GM19452 (cell line): ENCODE measurements around the gene QSOX2.

Source experiments
- ATAC-seq: cut with Tn5 transposase; IDR thresholded peaks from one replicate; pipeline ENCODE4 v1.9.1; 2021; ENCODE audit not compliant: unreplicated experiment

Gene QSOX2

DNA sequence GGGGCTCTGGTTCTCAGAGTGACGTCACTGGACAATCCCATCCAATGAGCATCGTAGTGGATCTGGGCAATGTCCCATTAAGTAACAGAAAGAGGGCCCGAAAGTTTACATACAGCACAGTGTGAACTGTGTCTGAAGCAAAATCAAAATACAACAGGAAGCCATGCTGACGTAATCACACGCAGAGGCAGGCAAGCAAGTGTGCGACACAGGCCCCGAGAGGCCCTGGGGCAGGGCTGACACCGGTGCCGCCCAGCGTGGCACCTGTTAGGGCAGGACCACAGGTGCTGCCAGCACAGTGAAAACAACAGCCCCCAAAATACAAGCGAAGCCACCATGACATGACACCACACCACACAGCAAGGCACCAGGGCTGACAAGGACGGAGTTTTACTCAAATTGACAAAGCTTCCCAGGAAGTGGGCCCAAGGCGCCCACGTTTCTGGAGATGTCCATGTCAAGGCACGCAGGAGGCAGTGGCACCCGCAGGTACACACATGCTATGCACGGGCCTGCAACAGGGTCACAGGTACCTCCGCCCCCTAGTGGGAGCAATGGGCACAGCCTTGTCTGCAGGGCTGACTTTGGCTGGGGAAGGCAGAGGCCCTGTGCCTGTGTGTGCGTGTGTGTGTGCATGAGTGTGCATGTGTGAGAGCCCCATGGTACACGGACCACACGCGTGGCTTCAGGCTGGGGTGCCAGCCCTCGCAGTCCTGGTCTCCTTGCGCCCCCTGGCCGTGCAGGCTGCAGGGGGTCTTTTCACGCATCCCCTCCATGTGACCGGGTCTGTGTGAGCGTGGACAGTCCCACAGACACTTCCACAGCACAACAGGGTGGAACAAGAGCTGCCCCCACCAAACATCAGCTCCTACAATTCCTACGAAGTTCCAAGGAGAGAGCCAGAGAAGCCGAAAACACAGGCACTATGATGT, 19.6 kb downstream of the QSOX2 start:
- peak; percentile 72 for ATAC-seq

- ATAC-seq = peak; percentile 47
These were observed 20.3 kb downstream of the QSOX2 start for GRCh38 chr9:136225366-136225747.

- no peak for ATAC-seq
These were observed 21.6 kb downstream of the QSOX2 start for GRCh38 chr9:136223871-136224640.

DNA sequence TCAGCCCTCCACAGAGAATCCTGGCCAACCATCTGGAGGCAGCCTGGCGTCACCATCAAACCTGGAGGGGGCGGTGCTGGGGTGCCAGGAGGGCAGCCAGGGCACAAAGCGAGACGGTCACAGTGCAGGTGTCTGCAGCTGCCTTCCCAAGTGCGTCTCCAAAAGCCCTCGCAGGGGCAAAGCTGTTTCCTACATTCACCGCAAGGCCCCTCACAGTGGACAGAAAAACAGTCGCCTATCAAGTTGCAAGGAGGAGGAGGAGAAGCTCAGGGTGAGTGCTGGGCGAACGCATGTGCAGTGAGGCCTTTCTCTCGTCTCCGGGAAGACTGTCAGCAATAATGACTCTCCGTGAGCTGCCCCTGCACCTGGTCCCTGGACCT, 22.7 kb downstream of the QSOX2 start:
- ATAC-seq = no peak

DNA sequence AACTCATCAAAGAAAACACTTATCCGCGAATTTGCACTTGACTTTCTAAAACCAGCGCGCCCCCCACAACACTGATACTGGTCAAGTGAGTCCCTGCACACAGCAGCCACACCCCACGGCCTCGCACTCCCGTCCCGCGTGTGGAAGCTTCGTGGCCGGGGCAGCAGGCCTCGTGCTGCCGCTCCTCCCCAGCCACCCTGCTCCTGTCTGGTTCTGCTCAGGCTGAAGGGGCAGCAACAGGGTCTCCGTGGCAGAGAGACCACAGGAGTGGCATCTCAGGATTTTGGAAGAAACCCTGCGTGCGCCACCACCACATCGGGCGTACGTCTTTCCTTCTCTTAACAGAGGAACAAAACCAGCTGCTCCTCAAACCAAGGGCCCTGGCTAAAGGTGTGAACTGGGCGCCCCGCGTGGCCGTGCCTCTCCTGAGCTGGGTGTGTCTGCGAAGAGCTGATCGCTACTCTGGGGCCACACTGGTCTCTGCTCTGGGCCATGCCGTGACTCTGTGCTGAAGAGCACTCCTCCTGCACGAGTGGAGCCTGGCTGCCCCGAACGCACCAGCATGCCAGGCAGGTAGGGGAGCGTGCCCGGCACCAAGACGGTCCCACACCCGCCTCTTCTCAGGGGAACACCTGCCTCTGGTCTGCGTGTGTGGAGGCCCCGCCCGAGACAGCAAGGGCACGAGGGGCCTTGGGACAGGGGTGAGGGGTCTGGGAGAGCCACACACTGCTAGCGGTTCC, 23.3 kb downstream of the QSOX2 start:
- ATAC-seq = no peak

DNA sequence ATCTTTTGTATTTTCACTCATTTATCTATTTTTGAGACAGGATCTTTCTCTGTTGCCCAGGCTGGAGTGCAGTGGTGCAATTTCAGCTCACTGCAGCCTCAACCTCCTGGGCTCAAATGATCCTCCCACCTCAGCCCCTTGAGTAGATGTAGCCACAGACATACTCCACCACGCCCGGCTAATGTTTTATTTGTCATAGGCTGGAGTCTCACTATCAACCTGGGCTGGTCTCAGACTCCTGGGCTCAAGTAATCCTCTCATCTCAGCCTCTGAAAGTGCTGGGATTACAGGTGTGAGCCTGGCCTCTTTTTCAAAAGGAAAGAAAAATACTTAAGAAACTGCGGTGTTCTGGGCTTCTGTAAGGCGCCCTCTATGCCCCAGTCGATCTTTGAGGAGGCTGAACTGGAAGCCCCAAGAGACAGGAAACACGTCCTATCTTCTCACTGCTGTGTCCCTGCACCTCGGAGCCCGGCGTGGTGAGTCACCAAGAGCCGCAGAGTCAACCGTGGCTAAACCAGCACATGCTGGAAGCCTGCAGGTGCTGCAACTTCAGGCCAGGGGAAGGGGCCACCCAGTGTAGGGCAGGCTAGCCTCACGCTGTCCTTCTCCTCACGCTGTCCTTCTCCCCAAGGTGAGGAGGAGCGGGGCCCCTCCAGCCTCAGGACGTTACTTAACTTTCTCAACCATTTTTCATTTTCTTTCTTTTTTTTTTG, 25.4 kb downstream of the QSOX2 start:
- ATAC-seq = no peak

GRCh38 chr9:136219276-136219675, 26.3 kb downstream of the QSOX2 start:
- no peak for ATAC-seq

DNA sequence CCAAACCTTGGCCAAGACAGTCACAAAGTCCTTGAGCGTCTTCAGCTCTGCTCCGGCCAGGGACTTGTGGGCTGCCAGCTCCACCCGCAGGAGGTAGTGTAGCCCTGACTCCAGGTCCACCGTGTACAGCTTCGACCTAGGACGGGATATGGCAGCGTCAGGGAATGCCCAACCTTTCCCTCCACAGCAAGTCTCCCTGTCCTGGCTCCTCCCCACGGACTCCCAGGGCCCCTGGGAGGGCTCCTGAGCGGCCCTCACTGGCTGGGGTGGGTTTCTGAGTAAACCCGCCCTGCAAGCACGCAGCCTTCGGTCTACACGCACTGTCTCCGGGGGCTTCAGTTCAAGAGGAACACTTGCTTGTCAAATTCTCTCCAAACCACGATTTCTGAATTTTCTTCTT, 26.9 kb downstream of the QSOX2 start:
- no peak for ATAC-seq

DNA sequence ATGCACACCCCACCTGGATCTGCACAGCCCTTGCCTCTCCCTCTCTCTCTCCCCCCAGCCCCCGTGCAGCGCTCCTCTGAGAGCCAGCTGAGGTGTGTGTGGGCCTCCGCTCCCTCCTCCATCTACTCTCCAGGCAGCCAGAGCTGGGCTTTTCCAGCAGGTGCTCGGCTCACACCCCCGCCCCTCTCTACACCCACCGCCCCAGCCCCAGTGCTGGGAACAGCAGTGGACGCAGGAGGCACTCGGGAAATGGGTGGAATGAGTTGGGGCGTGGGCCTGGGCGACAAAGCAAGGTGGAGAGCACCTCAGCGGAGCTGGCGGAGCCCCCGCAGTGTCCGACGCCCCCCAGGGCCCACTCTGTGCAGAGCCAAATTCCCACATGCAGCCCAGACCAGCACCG, 27.3 kb downstream of the QSOX2 start:
- ATAC-seq = no peak

DNA sequence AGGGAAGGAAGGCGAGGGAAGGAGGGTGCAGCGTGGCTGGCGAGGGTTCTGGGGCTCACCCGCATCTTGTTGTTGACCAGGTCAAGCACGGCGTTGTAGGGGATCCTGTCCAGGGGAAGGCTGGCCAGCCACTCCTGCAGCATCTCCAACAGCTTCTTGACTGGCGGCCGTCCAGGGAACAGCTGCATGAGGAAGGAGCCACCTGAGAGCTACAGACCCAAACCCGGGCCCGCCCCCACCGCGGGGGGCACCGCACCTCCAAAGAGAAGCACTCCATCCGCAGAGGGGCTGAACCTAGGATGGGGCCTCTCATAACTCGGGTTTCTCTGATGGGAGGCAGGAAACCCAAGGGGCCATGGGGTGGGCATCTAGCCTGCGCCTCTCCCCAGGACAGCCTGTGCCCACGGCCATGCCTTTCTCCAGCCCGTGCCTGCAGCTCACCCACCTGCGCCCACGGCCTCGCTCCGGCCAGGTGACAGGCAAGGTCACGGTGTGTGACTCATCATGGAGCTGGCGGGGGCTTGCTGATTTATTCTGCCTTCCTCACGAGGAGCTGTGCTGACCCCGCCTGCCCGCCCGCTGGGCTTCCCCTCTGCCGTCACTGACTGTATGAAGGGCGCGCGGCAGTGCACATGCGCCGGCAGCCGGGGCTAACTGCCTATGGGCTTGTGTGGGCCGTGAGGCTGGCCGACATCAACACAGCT, 28.9 kb downstream of the QSOX2 start:
- no peak for ATAC-seq

GRCh38 chr9:136213733-136214132, 31.9 kb downstream of the QSOX2 start:
- ATAC-seq = no peak

DNA sequence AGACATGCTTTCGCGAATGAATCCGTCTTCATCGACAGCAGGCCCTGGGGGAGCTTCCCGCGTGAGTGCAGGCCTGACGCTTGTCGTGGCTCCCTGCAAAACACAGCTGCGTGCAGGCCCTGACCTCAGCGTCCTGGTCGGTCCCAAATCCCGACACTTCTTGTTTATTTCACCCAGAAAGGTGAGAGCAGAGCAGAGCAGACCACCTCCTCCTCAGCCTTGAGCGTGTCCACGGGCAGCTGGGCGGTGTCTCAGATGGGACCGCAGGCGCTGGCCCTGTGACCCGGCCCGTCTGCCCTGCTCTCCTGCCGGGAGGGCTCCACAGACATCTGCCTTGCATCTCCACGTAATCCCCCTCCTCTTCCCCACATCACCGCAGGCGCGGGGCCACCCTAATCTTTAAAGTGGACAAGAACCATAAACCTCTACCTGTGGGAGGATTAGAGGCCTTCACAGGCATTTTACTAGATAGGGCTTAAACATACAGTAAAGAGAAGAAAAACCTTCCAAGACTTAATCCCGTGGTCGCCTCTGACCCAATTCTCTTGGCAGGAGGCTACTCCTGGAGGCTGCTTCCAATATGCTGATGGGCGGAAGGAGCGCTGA, 33.2 kb downstream of the QSOX2 start:
- no peak for ATAC-seq

DNA sequence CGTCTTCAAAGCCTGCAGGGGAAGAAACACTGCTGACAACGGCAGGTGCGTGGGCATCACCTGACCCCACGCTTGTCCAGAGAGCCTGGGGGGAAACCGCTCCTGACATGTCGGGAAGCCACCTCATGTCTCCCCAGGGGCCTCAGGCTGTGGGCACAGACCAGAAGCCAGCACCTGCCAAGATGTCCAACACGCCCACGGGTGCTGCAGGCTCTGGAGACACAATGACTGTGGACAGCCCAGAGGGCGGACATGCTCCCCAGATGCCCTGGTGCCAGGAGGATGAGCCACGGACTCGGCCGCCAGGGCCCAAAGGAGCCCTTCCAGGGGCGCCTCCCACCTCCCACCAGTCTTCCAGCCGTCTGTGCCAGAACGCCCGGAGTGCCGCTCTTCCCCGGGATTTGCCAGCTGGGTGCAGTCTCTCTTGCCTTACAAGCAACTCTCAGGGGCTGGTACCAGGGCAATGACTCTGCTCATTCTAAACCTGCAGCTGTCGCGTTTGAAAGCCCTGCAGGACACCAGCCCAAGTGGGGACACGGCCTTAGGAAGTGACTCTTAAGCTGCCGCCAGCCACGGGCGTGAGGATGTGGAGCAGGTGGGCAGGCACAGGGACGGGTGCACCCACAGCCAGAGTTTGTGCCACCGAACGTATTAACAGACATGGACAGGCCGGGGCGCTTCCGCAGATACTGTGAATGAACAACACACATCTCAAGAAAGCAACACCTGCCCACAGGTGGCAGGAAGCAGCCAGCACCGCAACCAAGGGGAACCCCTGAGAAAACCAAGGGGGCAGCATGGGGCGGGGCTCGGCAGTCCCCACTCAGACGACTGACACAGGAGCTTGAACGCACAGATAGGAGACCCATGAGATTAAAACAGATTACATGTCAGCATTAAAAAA, 33.9 kb downstream of the QSOX2 start:
- ATAC-seq = no peak

DNA sequence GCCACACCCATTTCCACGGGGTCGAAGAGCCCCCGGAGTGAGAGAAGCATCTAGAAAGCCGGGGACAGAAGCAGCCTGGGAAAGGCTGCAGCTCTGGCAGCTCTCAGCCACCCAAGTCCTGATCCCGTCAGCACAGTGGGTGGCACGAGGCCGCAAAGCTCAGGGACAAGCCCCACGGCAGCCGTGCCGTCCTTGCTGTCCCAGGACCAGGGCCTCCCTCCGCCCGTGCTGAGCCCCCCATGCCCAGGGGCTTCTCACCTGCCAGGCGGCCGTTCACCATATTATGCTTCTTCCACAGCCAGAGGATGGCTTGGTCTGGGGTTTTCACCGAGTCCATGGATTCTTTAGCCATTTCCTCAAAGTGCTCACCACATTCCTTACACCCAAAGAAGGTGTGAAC, 34.6 kb downstream of the QSOX2 start:
- no peak for ATAC-seq

DNA sequence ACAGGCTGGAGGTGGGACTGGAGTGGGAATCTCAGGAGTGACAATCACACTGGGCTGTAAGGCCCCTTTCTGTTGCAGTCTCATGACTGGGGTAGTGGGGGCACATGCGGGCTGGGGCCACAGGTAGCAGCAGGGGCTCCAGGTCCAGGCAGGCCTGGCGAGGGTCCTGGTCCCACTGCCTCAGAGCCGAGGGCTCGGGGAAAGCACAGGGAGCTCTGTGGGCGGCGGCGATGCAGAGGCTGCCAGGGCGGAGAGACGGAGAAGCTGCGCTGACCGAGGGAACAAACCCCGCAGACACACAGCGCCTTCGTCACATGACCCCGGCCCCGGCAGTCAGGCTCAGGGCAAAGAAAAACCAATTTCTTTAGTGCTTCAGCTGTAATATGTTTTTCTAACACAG, 35.3 kb downstream of the QSOX2 start:
- no peak for ATAC-seq

DNA sequence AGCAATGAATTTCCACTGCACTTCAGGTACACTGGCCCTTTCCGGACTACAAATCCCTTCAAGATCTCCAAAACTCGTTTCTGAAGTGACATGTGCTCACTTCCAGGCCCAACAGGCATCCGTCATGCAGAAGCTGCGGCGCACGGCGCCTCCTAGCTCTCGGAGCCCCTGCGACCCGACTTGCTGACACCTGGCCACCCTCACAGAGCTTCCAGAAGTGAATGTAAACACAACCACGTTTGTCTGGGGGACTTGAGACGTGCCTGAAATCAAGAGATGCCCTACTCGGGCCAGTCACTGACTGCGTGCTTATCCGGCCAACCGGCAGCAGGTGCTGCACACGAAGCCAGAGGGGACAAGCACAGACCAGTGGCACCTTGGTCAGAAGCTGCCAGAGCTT, 35.8 kb downstream of the QSOX2 start:
- ATAC-seq = no peak

DNA sequence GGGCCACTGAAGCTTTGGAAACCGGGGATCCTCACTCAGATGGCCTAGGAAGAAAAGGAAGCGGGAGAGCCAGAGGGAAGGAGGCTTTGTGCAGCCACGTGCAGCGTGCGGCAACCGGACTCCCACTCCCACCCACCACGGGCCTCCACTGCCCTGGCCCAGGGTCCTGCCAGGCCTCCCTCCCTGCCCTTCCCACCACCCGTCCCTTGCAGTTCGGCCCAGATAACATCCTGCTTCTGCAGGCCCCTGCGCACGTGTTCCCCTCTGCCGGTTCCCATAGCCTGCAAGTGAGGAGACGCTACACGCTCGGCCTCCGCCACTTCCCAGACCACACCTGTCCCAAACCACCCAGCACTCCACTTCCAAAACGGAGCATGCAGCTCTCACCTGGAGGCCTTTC, 36.4 kb downstream of the QSOX2 start:
- ATAC-seq = no peak

DNA sequence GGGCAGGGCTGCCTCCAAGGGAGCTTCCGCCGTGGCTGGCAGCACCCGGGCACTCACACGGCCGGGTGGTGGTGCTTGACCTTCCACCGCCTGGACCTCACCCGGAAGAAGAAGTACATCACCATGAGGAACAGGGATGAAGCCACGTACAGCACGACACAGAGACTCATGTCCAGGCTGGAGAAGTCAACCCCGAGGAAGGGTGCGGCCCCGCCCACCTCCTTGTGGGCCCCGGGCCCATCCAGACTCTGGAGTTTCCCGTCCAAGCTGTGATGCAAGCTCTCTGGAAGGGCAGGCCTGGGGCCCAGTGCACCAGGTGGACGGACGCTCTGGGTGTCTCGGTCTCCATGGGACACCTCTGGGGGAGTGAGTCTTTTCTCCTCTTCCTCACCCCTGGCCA, 36.9 kb downstream of the QSOX2 start:
- no peak for ATAC-seq

- no peak for ATAC-seq
These were observed 38.0 kb downstream of the QSOX2 start for GRCh38 chr9:136207616-136208015.
